Neural cell (in vitro differentiated cells): ENCODE data around the gene BCHE. TPM values are rescaled to one million over a fixed set of nuclear protein-coding genes. Genes with fewer than 3 reads are reported as not detected.

Source experiments
- H2AFZ ChIP-seq: fragments of 200-600, 300-800 bp; sonication (generic), shearing (Covaris generic); 2 replicates; pipeline ENCODE4 v1.6.0; 2014; ENCODE audit warnings: low read depth, mild to moderate bottlenecking, antibody characterized with exemption, low read length, moderate library complexity
- H3F3A ChIP-seq: fragments of 200-600 bp; shearing (Covaris generic); 2 replicates; pipeline ENCODE4 v1.6.1; 2016; ENCODE audit warnings: mild to moderate bottlenecking, moderate library complexity, mixed read lengths, antibody characterized with exemption, low read length; ENCODE audit not compliant: insufficient read depth, poor library complexity, severe bottlenecking
- H3K27ac ChIP-seq: fragments of 200-600, 300-800 bp; sonication (generic), shearing (Covaris generic); 2 replicates; pipeline ENCODE4 v1.5.1; 2014; ENCODE audit warnings: mild to moderate bottlenecking, low read length, moderate library complexity
- H3K27me3 ChIP-seq: fragments of 300-800, 200-600 bp; sonication (generic), shearing (Covaris generic); 2 replicates; pipeline ENCODE4 v1.6.0; 2014; ENCODE audit warnings: mild to moderate bottlenecking, low read depth, low read length, moderate library complexity; ENCODE audit not compliant: insufficient read depth
- H3K36me3 ChIP-seq: fragments of 300-800, 200-600 bp; sonication (generic), shearing (Covaris generic); 2 replicates; pipeline ENCODE4 v1.5.1; 2014; ENCODE audit warnings: mild to moderate bottlenecking, antibody characterized with exemption, low read length, moderate library complexity; ENCODE audit not compliant: insufficient read depth
- H3K4me2 ChIP-seq: fragments of 300-800, 200-600 bp; sonication (generic), shearing (Covaris generic); 2 replicates; pipeline ENCODE4 v1.6.0; 2014; ENCODE audit warnings: mild to moderate bottlenecking, low read length
- H3K4me3 ChIP-seq: fragments of 300-800, 200-600 bp; sonication (generic), shearing (Covaris generic); 2 replicates; pipeline ENCODE4 v1.5.1; 2014; ENCODE audit warnings: mild to moderate bottlenecking, low read length, moderate library complexity
- H3K79me2 ChIP-seq: fragments of 200-600 bp; shearing (Covaris generic); replicated peaks from 2 replicates; pipeline ENCODE4 v1.6.0; 2014; ENCODE audit warnings: mild to moderate bottlenecking, low read length, moderate library complexity; ENCODE audit not compliant: insufficient read depth
- H3K9ac ChIP-seq: fragments of 300-800, 200-600 bp; sonication (generic), shearing (Covaris generic); 2 replicates; pipeline ENCODE4 v1.6.1; 2016; ENCODE audit warnings: mild to moderate bottlenecking, low read length, mixed read lengths
- H3K9me2 ChIP-seq: fragments of 200-600 bp; shearing (Covaris generic); 2 replicates; pipeline ENCODE4 v1.6.1; 2016; ENCODE audit warnings: mild to moderate bottlenecking, low read length, mixed read lengths; ENCODE audit not compliant: insufficient read depth
- H3K9me3 ChIP-seq: fragments of 200-600, 300-800 bp; sonication (generic), shearing (Covaris generic); 2 replicates; pipeline ENCODE4 v1.6.1; 2016; ENCODE audit warnings: mild to moderate bottlenecking, mixed run types, low read length, moderate library complexity, mixed read lengths
- H4K20me1 ChIP-seq: fragments of 200-600 bp; shearing (Covaris generic); 2 replicates; pipeline ENCODE4 v1.6.1; 2016; ENCODE audit warnings: mild to moderate bottlenecking, mixed run types; ENCODE audit not compliant: insufficient read depth
- EP300 ChIP-seq: fragments of 450-650 bp; conservative IDR thresholded peaks from 2 replicates; pipeline ENCODE4 v1.6.1; 2014; ENCODE audit warnings: antibody characterized with exemption, mild to moderate bottlenecking, moderate library complexity; ENCODE audit not compliant: poor library complexity, severe bottlenecking
- MXI1 ChIP-seq: fragments of 450-650 bp; conservative IDR thresholded peaks from 2 replicates; pipeline ENCODE4 v1.6.1; 2014; ENCODE audit warnings: antibody characterized with exemption, mild to moderate bottlenecking; ENCODE audit not compliant: poor library complexity, severe bottlenecking
- REST ChIP-seq: IDR thresholded peaks from 2 replicates; pipeline ENCODE4 v1.6.1; 2012; ENCODE audit warnings: borderline replicate concordance
- SMC3 ChIP-seq: fragments of 450-650 bp; conservative IDR thresholded peaks from 2 replicates; pipeline ENCODE4 v1.6.1; 2014; ENCODE audit warnings: antibody characterized with exemption, mild to moderate bottlenecking, moderate library complexity; ENCODE audit not compliant: poor library complexity
- polyA plus RNA-seq: library from polyadenylated mRNA; depleted of rRNA; stranded (reverse); fragments of >200 nt; gene quantifications from 2 replicates; pipeline ENCODE4 v1.2.3, GENCODE V29; 2014

Gene BCHE
- polyA plus RNA-seq, 1 donor from 2014 or later: 2.6 TPM

- Histone ChIP-seq H2AFZ (no peak overlapping the region), H3K36me3 (no peaks in the 10 kb centered on the region), H3K27ac (no peak overlapping the region), H3K9ac (no peak overlapping the region), H3K9me3 (no peaks in the 10 kb centered on the region), H4K20me1 (no peaks in the 10 kb centered on the region), H3F3A (no peaks in the 10 kb centered on the region), H3K79me2 (no peaks in the 10 kb centered on the region), H3K9me2 (no peaks in the 10 kb centered on the region), H3K4me3 (no peak overlapping the region), H3K27me3 (no peaks in the 10 kb centered on the region), H3K4me2 (no peak overlapping the region)
- TF ChIP-seq SMC3 (no peak), REST (no peak), EP300 (no peak), MXI1 (no peak)
These were observed 111.9 kb downstream of the BCHE start for GRCh38 chr3:165725296-165725695.
